NCI-H1417 treated with DMSO at 0.1 percent for 48 hours (cell line): ENCODE results near the gene CD38.

ENCODE experiments used
- DNase-seq: peaks from one replicate; lab custom pipeline; 2025; lab: John Stamatoyannopoulos, UW

Gene CD38

GRCh38 chr4:15868111-15868510, 90.0 kb downstream of the CD38 start:
- no peak for DNase-seq

GRCh38 chr4:15868826-15869413, 90.8 kb downstream of the CD38 start:
- DNase-seq: no peak

DNA sequence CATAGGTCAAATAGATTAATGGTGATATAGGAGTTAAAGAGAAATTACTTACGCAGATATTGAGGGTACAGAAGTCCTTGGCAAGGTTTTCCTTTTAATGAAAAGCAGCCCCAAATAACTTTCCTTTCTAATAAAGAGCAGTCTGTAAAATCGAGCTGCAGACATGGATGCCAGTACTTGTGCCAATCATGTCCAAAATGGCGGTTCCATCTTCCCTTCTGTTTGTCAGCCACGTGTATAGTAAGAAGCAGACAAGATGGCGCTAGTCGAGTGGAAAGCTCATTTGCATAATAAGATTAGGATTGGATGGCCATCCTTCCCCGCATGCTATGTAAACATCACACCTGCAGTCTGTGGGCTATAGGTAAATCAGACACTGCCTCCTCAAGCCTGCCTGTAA, 92.0 kb downstream of the CD38 start:
- DNase-seq: no peak

- DNase-seq: no peak
Observed at GRCh38 chr4:15870921-15871664, 93.0 kb downstream of the CD38 start.

GRCh38 chr4:15873117-15873516, 95.0 kb downstream of the CD38 start:
- no peak for DNase-seq

GRCh38 chr4:15874671-15875070, 96.5 kb downstream of the CD38 start:
- no peak for DNase-seq

DNA sequence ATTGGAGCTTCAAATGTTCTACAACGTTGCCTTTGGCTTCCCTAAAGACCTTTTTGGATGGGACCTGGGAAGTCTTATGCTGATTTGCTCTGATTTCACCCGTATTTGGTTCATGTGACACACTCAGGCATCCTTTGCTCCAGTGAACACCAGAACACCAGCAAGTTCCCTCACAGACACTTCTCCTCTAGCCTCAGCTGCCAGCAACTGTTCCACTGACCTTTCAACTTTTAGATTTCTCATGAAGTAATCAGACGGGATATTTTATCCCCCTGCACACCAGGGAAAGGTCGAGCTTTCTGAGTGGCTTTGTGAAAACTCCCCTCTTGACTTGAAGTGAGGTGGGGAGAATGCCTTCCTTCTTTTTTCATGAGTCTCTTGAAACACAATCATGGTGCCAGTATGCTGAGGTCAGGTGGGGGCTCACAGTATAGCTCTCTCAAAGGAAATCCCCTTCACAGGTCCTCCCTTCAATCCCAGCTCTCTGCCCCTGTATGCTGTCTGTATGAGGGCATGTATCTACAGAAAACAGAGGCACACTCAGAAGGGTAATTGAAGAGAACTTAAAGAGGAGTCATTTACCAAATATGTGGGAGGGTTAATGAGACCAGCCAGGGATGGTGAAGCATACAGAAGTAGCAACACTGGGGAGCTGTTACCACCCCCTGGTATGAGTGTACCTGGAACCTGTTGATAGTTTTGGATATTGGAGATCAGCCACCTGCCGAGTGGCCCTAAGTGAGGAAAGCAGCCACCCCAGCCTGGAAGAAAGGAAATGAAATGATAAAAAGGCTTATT, 97.7 kb downstream of the CD38 start:
- DNase-seq: no peak

GRCh38 chr4:15878011-15878410, 99.9 kb downstream of the CD38 start:
- no peak for DNase-seq

DNA sequence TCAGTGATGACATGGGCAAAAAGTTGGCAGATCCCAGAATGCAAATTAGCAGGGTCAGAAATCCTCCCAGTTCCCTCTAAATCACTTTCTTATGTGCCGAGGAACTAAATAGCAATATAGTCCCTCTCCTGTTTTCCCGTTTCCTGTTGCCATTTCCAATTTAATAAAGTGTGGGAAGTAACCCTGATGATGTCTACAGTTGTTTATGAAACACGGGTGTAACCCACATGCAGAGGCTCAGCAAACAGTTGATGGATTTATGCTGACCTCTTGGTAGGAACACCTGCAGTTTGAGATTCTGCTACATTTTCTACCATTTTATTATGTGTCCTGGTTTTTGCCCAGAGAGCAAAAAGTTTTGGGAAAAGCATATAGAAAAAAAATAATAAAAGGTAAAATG, 103.7 kb downstream of the CD38 start:
- no peak for DNase-seq

DNA sequence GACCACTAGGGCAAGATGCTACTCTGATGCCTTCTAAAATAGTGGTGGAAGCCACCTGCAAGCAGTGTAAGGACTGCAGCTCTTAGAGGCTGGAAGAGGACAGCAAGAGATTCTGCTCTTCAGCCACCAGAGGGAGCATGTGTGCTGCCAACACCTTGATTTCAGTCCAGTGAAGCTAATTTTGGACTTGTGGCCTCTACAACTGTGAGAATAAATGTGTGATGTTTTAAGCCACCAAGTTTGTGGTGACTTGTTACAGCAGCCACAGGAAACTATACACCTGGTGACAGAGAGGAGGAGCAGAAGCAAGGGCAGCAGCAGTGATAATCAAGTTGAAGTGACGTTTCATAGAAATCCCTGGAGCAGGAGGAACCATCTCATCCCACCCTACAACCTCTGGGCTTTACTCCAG, 104.6 kb downstream of the CD38 start:
- peak; percentile 11 for DNase-seq

DNA sequence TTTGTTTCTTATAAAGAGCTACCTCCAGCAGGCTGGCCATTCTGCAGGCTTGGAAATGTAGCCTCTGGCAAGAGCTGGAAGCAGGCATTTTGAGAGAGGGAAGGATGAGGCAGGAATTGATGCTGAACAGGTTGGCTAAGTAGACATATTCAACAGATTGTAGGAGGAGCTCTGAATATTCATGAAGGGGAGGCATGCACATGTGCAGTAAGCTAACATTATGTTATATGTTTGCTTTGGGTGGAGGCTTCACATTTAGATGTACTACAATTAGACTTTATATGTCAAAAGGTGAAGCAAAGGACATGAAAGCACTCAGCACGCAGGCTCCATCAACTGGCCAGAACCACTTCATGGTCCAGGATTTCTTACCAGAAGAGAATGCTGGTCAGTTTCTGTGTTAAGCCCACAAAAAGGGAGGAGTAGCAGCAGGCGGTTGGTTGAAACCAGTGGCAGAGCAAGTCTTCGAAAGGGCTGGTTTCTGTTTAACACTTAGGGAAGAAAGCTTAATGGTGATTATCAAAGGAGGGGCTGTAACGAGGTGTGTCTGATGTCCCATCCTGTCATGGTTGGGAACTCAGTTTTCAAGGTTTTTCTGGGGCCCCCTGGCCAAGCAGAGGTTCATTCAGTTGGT, 105.6 kb downstream of the CD38 start:
- DNase-seq: no peak

DNA sequence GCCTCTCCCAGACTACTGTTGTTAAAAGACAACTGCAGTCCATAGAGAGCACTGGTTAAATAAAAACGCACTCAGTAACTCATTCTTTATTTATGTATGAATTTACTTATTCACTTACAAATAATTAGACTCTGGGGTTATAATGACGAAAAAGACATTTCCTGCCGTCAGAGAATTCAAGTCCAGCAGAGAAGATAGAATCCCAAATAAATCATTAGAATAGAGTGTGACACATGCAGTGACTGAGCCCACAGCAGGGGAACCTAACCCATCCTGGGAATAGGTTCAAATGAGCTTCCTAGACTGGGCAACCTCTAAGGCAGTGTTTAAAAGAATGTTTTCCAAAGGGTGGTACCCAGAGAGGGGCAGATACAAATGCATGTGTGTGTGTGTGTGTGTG, 106.5 kb downstream of the CD38 start:
- DNase-seq: no peak

DNA sequence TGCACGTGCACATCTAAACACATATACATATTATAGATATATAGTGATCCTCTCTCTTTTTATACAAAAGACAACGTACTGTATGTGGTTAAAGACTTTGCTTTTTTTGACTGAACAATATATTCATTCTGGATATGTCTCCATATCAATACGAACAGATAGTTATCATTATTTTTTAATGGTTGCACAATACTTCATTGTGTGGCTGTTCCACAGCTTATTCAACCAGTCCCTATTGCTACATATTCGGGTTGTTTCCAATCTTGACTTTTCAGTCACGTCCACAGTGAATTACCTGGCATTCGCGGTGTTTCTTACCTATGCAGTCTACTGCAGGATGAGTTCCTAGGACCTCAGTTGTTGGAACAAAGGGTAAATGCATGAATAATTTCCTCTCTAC, 107.3 kb downstream of the CD38 start:
- no peak for DNase-seq

- DNase-seq: no peak
Observed at GRCh38 chr4:15888515-15888914, 110.4 kb downstream of the CD38 start.

- no peak for DNase-seq
Observed at GRCh38 chr4:15890246-15890829, 112.2 kb downstream of the CD38 start.

DNA sequence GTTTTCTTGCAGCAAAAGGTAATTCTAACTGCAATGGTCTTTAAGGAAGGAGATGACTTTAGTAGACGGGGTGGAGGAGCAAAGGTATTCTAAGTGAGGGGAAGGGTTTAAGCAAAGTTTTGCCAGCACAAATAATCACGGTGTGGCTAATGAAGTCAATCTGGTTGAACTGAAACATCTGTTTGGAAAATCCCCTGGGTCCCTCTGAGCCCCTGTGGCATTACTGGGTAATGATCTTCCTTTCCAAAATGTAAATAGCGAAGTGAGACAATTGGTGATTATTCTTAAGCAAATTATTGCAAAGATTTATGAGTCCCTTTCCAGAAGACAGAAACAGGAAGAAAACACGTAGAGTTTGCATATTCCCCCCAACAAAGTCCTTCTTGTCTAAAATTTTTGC, 113.2 kb downstream of the CD38 start:
- DNase-seq: no peak

DNA sequence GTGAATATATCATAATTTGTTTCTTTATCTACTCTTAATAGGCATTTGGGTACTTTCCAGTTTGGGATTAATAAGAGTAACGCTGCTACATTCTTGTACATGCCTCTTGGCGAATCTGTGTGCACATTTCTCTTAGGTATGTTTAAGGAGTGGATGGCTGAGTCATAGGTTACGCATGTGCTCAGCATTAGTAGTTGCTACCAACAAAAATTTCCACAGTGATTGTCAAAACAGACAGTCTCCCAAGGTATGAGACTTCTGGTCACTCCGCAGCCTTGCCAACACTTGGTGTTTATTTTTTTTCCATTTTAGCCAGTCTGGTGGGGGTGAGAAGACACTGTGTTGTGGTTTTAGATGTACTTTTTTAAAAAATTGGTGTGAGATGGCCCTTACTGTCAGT, 115.8 kb downstream of the CD38 start:
- no peak for DNase-seq

DNA sequence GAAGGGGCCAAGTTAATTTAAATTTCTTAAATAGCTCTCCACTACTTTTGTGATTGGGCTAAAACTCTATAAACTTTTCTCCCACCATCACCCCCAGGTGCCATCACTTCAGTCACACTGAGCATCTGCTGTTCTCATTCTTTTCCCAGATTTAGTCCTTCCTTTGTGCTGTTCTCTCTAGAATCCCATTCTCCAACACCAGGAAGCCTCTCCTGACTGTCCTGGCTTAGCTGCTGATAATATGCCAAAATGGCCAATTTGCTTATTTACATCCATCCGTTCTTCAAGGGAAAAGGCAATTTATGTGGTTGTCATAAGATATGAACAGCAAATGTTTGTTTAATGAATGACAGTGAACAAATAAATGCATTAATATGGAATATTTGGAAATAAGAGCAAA, 116.3 kb downstream of the CD38 start:
- DNase-seq: no peak

- DNase-seq: no peak
Observed at GRCh38 chr4:15894921-15895916, 117.1 kb downstream of the CD38 start.

GRCh38 chr4:15897577-15897976, 119.4 kb downstream of the CD38 start:
- no peak for DNase-seq

- no peak for DNase-seq
Observed at GRCh38 chr4:15898902-15899301, 120.8 kb downstream of the CD38 start.
